HEK293 (cell line): Measurements from ENCODE around the gene CACNA1C.

Experiments used
- SETDB1 ChIP-seq: IDR thresholded peaks from one replicate; pipeline ENCODE4 v1.6.1; 2017; ENCODE audit warnings: mild to moderate bottlenecking, low read length, moderate library complexity, mixed read lengths; ENCODE audit not compliant: insufficient read length
- ZNF777 ChIP-seq: fragments of 450-650 bp; formaldehyde crosslinking; IDR thresholded peaks from 2 replicates; pipeline ENCODE4 v1.5.1; 2017; ENCODE audit warnings: missing biosample characterization, missing genetic modification characterization, borderline replicate concordance

DNA sequence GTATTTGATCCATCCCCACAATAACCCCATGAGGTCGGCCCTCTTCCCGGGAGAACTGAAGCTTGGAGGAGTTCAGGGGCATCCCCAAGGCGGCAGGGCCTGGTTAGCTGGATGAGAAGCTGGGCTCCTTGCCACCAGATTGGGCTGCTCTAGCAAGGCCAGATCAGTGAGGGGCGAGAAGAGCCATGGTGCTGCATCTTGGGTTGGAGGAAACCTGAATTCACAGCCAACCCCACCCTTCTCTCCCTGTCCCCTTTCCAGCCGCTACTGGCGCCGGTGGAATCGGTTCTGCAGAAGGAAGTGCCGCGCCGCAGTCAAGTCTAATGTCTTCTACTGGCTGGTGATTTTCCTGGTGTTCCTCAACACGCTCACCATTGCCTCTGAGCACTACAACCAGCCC, 513.4 kb downstream of the CACNA1C start:
- TF ChIP-seq SETDB1, result no peak
- TF ChIP-seq ZNF777 (tag by site-specific recombination), result no peak
